ENCODE data around the gene SEM1. TPM values are rescaled to one million over a fixed set of nuclear protein-coding genes. Genes with fewer than 3 reads are reported as not detected.

Gene SEM1
- polyA plus RNA-seq, 1 donor from 2014 or later, result 49.2 TPM

DNA sequence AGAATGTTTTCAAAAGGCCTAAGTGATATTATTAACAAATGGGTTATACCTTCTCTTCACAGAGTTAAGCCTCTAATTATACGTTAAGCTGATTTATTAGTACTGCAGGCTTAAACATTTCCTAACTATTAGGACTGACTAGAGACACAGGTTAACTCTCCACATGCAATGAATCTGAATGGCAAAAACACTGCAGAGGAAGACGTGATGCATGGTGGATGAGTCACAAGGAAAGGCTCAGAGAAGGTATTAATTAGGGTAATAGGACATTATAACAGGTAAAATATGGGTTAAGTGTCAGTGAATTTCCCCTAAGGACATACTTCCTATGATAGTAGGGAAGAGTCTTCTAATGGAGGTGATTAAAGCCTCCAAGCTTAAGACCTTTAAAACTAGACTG, 24.7 kb upstream of the SEM1 start:
- TF ChIP-seq RAD21 (conservative IDR thresholded peaks at IDR 0.05) (no peak), POLR2AphosphoS5 (IDR thresholded peaks at IDR 0.05) (no peak), SMC3 (conservative IDR thresholded peaks at IDR 0.05; ENCODE audit: poor library complexity) (no peak), TAF1 (IDR thresholded peaks at IDR 0.05; ENCODE audit: low read depth) (no peak), EZH2 (IDR thresholded peaks at IDR 0.05; ENCODE audit: borderline replicate concordance, insufficient read depth, low read length, poor library complexity, severe bottlenecking) (no peak)
- TF ChIP-seq, protein P1, sequence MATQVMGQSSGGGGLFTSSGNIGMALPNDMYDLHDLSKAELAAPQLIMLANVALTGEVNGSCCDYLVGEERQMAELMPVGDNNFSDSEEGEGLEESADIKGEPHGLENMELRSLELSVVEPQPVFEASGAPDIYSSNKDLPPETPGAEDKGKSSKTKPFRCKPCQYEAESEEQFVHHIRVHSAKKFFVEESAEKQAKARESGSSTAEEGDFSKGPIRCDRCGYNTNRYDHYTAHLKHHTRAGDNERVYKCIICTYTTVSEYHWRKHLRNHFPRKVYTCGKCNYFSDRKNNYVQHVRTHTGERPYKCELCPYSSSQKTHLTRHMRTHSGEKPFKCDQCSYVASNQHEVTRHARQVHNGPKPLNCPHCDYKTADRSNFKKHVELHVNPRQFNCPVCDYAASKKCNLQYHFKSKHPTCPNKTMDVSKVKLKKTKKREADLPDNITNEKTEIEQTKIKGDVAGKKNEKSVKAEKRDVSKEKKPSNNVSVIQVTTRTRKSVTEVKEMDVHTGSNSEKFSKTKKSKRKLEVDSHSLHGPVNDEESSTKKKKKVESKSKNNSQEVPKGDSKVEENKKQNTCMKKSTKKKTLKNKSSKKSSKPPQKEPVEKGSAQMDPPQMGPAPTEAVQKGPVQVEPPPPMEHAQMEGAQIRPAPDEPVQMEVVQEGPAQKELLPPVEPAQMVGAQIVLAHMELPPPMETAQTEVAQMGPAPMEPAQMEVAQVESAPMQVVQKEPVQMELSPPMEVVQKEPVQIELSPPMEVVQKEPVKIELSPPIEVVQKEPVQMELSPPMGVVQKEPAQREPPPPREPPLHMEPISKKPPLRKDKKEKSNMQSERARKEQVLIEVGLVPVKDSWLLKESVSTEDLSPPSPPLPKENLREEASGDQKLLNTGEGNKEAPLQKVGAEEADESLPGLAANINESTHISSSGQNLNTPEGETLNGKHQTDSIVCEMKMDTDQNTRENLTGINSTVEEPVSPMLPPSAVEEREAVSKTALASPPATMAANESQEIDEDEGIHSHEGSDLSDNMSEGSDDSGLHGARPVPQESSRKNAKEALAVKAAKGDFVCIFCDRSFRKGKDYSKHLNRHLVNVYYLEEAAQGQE (IDR thresholded peaks at IDR 0.05; ENCODE audit: borderline replicate concordance), result no peak
- TF ChIP-seq, protein P2, sequence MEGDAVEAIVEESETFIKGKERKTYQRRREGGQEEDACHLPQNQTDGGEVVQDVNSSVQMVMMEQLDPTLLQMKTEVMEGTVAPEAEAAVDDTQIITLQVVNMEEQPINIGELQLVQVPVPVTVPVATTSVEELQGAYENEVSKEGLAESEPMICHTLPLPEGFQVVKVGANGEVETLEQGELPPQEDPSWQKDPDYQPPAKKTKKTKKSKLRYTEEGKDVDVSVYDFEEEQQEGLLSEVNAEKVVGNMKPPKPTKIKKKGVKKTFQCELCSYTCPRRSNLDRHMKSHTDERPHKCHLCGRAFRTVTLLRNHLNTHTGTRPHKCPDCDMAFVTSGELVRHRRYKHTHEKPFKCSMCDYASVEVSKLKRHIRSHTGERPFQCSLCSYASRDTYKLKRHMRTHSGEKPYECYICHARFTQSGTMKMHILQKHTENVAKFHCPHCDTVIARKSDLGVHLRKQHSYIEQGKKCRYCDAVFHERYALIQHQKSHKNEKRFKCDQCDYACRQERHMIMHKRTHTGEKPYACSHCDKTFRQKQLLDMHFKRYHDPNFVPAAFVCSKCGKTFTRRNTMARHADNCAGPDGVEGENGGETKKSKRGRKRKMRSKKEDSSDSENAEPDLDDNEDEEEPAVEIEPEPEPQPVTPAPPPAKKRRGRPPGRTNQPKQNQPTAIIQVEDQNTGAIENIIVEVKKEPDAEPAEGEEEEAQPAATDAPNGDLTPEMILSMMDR (IDR thresholded peaks at IDR 0.05; ENCODE audit: poor library complexity, severe bottlenecking), result no peak
- Histone ChIP-seq H3K4me3 (ENCODE audit: low read length) (no peak overlapping the region), H3K9me3 (ENCODE audit: low read length) (no peaks in the 10 kb centered on the region), H4K20me1 (ENCODE audit: insufficient read depth) (no peaks in the 10 kb centered on the region), H3K27ac (ENCODE audit: low read length) (no peak overlapping the region), H3F3A (ENCODE audit: insufficient read depth, low read length, poor library complexity, severe bottlenecking) (no peaks in the 10 kb centered on the region), H3K9ac (ENCODE audit: low read length) (no peak overlapping the region), H3K9me2 (ENCODE audit: insufficient read depth, low read length) (no peaks in the 10 kb centered on the region), H3K4me2 (ENCODE audit: low read length) (no peak overlapping the region), H2AFZ (ENCODE audit: low read depth, low read length) (no peak overlapping the region), H3K36me3 (ENCODE audit: insufficient read depth, low read length) (no peaks in the 10 kb centered on the region), H3K79me2 (replicated peaks; ENCODE audit: insufficient read depth, low read length) (no peaks in the 10 kb centered on the region), H3K27me3 (ENCODE audit: insufficient read depth, low read depth, low read length) (no peaks in the 10 kb centered on the region)

DNA sequence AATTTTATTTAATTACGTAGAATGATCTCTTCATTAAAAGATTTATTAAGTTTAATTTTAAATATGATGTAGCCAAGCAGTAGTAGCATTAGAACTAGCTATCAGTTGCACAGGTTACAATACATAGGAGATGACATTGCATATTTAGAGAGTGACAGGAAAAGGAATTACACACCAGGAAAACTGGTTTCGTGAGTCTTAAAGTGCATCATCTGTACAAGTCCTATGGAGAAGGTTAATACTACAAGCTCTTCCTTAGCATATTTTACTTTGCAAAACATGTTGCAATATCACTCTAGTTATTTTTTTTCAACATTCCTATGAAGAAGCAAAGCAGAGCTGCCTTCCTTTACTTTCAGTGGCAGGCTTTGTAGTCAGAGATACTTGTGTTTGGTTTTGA, 20.2 kb upstream of the SEM1 start:
- no peak overlapping the region for H3K4me3 ChIP-seq (ENCODE audit: low read length)
- no peak for TF ChIP-seq EP300 (conservative IDR thresholded peaks at IDR 0.05; ENCODE audit: poor library complexity, severe bottlenecking)
- no peak for TF ChIP-seq POLR2AphosphoS5 (IDR thresholded peaks at IDR 0.05)
- TF ChIP-seq RAD21 (conservative IDR thresholded peaks at IDR 0.05), result no peak
- no peak for TF ChIP-seq MXI1 (conservative IDR thresholded peaks at IDR 0.05; ENCODE audit: poor library complexity, severe bottlenecking)
- TF ChIP-seq SMC3 (conservative IDR thresholded peaks at IDR 0.05; ENCODE audit: poor library complexity), result no peak
- TF ChIP-seq EZH2 (IDR thresholded peaks at IDR 0.05; ENCODE audit: borderline replicate concordance, insufficient read depth, low read length, poor library complexity, severe bottlenecking), result no peak
- TF ChIP-seq TAF1 (IDR thresholded peaks at IDR 0.05; ENCODE audit: low read depth), result no peak
- no peaks in the 10 kb centered on the region for H4K20me1 ChIP-seq (ENCODE audit: insufficient read depth)
- H3K9me2 ChIP-seq (ENCODE audit: insufficient read depth, low read length), result no peaks in the 10 kb centered on the region
- H3K79me2 ChIP-seq (replicated peaks; ENCODE audit: insufficient read depth, low read length), result no peaks in the 10 kb centered on the region
- H3K27me3 ChIP-seq (ENCODE audit: insufficient read depth, low read depth, low read length), result no peaks in the 10 kb centered on the region
- H3K9me3 ChIP-seq (ENCODE audit: low read length), result no peaks in the 10 kb centered on the region
- no peak overlapping the region for H3K27ac ChIP-seq (ENCODE audit: low read length)
- H3K36me3 ChIP-seq (ENCODE audit: insufficient read depth, low read length), result no peaks in the 10 kb centered on the region
- H3K9ac ChIP-seq (ENCODE audit: low read length), result no peak overlapping the region
- no peak overlapping the region for H2AFZ ChIP-seq (ENCODE audit: low read depth, low read length)
- H3K4me2 ChIP-seq (ENCODE audit: low read length), result no peak overlapping the region
- H3F3A ChIP-seq (ENCODE audit: insufficient read depth, low read length, poor library complexity, severe bottlenecking), result no peaks in the 10 kb centered on the region

Data from neural cell (in vitro differentiated cells).